Amniotic epithelial cell (primary cell): Measurements from ENCODE around the gene N4BP2L1.

Experiments used
- DNase-seq: peaks from one replicate; pipeline ENCODE4 v3.0.0-alpha.2; 2010; ENCODE audit warnings: low read depth

Gene N4BP2L1

DNA sequence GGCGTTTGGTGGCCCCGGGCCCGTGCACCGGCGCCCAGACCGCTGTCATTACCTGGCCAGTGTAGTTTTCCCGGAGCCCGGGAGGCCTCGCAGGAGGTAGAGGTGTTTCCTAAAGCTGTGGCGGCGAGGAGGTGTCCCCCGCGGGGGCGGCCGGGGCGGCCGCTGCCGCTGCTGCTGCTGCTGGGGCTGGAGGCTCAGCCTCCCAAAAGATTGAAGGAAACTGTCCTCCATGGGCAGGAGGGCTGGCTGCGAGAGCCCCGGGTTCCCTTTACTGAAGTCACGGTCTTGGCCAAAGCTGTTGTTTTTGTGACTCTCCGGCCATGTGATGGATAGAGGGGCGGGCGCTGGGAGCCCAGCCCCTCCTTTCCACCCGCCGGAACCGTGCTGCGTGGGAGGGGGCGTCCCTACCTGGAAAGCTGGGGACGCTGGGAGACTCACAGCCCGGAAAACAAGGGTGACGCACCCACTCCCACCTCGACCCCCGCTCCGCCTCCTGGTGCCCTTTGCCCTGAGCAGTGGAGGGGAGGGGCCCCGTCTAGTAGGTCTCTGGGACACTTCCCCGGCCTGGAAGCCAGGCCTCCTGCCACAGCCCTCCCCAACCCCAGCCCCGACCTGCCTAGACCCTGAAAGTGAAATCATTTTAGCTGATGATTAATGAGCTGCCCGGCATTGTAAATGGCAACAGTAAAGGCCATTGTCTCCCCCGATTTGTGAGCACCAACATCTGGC lies at the start of gene N4BP2L1:
Gene N4BP2L1, minus strand, starts transcription at position 279 of the 729 bp plus-strand sequence. Its CDS starts 48 bp downstream, at position 231.
- no peak for DNase-seq

DNA sequence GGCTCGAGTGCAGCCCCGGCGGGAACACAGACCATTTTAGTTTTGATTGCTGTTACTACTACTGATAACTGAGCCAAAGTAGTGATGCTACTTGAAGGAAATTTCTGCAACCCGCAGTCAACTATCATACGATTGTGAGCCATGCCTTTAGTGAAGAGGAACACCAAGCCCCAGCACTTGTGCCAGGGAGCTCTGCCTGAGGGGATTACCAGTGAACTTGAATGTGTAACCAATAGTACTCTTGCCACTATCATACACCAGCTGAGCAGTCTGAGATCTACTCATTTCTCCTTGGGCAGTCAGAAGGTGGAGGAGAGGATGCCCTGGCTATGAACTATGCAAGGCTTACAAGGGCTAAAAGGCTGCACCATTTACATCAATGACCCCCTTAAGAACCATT lies 49.0 kb upstream of the N4BP2L1 start:
- DNase-seq: no peak

DNA sequence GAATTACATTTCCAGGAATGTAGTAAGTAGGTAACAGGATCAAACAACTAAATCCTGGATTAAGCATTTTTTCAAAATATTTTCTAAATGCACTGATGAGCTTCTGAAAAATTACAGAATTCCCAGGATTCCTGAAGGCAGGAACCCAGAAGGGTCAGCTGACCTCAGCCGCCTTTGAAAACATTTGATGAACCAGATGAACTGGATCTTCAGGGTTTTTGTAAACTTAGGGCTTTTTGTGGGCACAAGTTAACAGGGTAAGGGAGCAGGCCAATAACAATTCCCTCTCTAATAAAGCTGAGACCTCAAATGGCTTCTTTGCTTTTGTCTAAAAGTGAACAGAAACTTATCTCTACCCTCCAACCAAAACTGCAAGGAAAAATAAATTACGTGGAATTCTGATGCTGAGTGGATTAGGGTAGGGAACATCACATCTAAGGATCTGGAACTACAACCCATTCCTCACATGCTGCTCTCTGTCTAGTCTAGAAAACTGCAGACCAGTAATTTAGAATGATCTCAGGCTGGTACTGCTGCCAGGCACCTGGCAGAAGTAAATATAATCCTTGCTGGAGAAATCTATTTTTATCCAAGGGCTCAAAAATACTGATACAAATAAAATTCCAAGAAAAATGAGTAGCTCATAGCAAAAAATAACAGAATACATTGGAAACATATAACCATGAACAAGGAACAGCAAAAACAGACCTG lies 48.2 kb upstream of the N4BP2L1 start:
- DNase-seq: no peak

DNA sequence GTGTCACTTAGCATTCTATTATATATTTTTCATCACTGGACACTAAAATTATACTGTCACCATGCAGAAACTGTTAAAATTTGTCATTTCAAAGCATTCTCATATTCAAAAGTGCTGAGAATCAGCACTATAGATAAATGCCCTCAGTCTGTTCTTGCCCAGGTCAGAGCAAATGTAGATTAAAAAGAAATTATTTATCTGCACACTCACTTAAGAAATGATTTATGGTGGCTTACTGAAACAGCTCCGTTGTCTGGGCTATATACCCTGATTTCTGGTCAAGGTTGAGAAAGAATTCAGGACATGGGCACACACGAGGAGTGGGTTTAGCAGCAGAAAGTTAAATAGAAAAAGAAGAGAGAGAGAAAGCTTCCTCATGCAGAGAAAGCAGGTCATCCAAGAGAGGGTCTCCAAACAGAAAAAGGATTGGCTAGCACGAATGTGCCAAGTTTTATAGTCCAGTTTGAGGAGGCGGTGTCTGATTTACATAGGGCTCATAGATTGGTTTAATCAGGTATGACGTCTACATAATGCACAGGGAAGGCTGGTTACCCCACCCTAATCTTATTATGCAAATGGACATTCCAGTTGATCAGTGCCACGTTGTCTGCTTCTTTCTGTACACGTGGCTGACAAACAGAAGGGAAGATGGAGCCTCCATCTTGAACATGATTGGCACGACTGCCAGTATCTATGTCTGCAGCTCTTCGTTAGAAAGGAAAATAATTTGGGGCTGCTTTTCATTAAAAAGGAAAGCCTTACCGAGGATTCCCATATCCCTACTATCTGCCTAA lies 47.3 kb upstream of the N4BP2L1 start:
- peak; percentile 60 for DNase-seq

DNA sequence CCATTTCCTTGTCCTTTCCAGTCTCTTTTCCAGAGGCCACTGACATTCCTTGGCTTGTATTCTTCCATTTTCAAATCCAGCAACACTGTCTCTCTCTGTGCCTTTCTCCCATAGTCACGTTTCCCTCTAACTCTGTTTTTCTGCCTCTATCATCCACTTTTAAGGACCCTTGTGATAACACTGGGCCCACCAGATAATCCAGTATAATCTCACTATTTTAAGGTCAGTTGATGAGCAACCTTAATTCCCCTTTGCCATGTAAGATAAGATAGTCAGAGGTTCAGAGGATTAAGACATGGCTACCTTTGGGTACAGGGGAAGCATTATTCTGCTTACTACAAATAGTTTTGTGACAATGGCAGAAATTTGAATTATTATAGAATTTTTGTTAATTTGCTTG lies 45.7 kb upstream of the N4BP2L1 start:
- DNase-seq: no peak

DNA sequence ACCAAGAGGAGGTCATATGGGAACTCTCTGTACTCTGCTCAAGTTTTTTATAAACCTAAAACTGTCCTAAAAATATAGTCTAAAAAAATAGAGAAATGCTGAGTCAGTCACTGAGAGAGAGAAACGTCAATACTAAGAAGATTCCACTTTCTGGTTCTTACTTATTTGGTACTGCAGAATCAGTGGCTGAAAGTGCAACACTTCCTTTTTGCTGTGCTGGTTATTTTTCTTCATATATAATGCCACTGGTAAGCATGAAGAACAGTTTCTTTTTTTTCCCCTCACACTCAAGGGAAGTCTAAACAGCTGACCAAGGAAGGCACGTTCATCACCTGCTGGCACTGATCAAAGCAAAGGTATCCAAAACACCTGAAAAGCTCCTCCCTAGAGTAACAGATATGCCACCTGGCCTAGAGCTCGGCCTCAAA lies 44.3 kb upstream of the N4BP2L1 start:
- no peak for DNase-seq

DNA sequence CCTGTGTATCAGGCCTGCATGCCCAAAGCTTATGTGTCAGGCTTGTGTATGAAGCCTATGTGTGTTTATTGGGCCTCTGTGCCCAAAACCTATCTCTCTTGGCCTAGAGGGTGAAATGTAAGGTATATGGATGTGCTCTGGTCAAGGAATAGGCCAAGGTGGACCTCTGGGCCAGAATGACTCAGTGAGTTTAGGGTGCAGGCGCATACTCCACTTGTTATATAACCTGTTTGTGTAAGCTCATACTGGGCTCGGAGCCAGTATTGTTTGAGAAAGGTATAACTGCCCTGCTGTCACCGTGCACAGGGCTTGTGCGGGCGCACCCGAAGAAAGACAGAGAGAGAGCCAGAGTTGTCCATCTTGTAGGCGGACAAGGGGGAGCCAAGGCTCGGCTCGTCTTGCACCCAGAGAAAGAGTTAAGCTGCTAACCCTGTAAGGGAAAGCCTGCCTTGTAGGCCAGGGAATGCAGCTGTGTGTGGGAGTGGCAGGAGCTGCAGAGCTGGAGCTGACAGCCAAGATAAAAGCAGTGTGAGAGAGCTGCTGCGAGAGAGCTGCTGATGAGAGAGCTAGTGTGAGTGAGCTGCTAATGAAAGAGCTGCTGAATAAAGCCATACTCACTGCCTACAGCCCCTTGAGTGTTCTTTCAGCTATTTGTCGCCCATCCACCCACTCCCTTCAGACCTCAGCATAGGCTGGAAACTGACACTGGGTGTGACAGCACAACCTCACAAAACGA lies 43.4 kb upstream of the N4BP2L1 start:
- peak; percentile 91 for DNase-seq

DNA sequence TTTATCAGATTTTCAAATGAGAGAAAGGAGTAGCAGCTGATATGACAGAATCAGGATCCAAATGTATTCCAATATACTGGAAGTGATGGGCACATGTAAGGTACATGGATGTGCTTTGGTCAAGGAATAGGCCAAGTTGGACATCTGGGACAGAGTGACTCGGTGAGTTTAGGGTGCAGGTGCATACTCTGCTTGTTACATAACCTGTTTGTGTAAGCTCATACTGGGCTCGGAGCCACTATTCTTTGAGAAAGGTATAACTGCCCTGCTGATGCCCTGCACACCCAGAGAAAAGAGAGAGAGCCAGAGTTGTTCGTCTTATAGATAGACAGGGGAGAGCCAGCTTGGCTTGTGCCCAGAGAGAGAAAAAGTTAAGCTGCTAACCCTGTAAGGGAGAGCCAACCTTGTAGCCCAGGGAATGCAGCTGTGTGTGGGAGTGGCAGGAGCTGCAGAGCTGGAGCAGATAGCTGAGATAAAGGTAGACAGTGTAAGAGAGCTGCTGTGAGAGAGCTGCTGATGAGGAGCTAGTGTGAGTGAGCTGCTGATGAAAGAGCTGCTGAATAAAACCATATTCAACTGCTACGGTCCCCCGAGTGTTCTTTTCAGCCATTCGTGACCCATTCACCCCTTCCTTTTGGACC lies 40.7 kb upstream of the N4BP2L1 start:
- DNase-seq: peak; percentile 89

DNA sequence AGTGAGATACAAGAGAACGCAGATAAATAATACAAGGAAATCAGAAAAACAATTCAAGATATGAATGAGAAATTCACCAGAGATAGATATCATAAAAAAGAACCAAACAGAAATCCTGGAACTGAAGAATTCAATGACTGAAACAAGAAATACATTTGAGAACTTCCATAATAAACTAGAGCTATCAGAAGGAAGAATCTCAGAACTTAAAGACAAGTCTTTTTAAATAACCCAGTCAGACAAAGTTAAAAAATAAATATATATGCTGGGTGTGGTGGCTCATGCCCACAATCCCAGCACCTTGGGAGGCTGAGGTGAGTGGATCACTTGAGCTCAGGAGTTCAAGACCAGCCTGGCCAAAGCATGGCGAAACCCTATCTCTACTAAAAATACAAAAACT lies 28.7 kb upstream of the N4BP2L1 start:
- DNase-seq: no peak

DNA sequence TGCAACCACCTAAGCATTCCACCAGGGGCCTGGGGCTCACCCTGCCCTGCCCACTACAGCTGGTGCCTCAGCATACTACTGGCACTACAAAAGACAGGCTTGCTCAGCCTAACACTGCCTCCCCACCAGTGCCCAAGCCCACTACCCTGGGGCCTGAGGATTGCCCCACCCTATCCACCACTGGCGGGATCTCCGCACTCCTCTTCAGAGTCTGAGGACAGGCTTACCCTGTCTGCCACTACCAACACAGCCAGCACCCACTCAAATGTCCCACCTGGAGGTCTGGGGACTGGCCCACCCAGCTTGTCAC lies 27.6 kb upstream of the N4BP2L1 start:
- DNase-seq: no peak

DNA sequence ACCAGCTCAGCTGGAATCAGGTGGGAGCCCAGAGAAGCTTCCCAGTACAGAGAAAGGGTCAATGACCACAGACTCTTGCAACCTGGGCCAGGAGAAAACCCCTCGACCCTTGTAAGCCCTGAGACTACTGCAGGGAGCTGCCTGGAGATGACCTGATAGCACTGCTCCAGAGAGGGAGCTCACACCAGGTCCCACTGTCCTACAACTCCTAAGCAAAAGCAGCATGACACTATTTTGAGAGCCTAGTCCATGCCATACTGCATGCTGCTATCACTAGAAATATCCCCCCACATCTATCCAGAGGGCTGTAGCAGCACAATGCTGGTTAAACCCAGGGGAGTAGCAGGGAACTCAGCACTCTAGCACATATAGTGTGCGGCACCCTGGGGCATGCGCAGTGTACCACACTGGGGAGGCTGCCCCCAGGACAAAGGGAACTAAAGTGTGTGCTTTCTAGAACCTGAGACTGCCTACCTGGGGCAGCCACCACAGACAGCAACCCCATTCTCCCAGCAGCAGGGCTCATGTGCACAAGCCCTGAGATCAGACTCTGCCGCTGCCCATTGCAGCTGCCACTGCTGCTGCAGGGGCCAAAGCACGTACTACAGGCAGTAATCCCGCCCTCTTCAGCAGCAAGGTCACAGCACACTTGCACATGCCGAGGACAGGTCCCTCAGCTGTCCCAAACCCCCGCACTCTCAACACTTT lies 27.1 kb upstream of the N4BP2L1 start:
- no peak for DNase-seq

DNA sequence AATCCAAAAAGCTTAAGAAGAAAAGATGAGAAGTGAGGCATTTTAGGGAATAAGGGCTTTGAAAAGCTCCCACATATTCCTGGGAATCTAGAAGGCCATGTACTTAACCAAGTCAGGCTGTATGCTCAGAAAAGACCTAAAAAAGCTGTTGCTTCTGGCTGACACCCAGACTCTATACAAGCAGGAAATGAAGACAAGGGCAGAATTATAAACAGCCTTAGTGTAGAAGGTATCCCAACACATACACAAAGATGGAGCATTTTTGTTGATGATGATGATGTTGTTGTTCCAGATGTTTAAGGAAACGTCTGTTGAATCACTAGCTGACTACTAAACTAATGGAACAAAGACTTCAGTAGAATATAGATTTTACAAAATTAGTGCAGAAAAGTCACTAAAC lies 26.1 kb upstream of the N4BP2L1 start:
- DNase-seq: no peak

DNA sequence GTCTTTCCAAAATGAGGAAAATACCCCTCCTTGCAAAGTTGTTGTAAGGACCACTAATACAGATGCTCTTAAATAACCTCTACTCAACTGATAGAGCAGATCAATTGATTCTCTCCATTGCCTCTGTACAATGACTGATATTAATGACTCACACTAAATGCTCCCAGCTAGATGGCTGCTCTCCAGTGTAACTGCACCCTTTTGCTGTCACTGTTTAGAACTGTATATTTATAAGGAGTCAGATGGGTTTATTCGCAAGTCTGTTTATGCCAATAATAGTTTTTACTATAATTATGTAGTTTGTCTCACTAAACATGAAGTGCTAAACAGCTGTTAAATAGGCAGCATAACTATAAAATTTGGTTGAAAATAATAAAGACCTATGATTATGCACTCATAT lies 21.0 kb upstream of the N4BP2L1 start:
- DNase-seq: no peak

DNA sequence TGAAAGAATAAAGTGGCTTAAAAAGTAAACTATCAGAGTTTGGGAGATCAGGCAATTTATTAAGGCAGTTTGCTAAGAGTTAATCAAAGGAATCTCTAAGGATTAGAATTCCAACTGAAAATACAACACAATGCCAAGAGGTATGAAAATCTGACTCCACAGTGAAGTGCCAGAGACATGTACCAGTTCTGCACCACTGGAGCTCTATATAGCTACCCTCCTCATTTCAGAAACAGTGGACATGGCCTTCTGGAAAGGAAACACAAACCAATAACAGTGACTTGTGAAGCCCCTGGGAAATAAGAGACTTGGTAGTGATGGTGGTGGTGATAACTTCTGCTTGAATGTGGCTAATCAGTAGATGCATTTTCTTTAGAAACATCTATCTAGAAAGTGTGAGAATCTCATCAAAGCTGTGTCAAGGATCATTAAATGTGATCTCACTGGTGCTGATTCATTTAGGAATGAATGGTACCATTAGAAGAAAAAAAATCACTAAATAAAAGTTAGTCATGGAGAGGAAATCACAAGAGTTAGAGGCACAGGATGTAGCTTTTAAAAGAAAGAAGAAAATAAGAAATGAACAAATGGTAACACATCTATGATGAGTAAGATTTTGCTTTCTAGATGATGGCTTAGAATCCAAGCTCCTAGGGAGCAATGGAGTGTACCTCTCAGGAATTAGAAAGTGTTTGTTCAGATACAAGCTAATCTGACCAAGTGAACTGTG lies 20.1 kb upstream of the N4BP2L1 start:
- no peak for DNase-seq

DNA sequence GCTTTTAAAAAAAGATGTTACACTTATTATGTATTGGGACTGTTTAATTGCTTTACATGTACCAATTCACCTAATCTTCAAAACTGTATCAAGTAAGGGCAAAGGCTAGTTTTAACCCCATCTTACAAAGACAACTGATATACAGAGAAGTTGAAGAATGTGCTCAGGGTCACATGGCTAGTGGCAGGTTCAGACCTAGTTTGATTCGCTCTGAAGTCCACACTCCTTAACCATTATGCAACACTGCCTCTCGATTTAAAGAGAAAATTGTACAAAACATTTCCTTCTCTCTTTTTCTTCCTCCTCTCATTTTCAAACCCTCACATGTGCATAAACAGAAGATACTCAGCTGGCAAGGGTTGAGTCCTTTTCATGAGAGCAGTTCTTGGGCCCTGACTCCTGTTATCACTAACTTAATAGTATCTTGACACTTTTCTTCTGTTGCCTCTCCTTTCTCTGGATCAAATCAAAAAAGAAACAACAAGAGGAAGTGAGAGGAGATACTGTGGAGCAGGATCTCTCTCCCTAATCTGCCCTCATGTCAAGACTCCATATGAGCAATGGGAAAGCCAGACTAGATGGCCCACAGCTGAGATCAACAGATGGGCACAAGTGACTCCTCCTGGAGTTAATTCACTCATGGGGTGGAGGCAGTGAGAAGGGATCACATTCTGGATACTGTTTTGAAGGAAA lies 19.0 kb upstream of the N4BP2L1 start:
- no peak for DNase-seq

DNA sequence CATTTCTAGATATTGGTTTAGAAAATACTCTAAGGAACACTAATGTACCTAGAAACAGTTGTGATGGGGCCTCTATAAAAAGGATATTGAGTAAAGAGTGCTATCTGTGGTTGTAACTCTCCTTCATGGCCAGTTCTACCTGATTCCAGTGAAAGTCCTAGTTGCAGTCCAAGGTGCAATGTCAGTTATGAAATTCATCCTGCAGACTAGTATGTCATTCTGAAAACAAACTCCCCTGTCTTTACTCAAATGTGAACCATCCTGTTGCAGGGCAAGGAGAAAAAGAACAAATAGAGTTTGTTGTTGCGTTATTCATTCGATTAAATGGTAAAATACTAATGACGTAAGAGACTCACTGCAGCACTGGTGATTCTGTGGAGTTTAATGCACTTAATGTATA lies 18.3 kb upstream of the N4BP2L1 start:
- DNase-seq: no peak

DNA sequence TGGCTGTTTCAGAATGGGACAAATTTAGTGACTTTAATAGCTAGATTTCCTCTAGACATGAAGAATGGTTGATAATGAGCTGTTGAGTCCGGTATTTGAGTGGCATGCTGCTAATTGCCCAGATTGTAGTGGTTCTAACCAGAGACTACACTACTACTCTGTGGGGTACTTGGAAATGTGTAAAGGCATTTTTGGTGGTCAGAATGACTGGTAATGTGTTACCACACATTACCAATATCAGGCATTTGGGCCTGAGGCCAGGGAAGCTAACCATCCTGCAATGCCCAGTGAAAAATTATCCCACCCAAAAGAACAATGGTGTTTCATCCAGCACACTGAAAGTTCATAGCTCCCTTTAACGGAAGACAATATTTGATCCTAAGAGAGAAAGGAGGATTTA lies 17.5 kb upstream of the N4BP2L1 start:
- no peak for DNase-seq

DNA sequence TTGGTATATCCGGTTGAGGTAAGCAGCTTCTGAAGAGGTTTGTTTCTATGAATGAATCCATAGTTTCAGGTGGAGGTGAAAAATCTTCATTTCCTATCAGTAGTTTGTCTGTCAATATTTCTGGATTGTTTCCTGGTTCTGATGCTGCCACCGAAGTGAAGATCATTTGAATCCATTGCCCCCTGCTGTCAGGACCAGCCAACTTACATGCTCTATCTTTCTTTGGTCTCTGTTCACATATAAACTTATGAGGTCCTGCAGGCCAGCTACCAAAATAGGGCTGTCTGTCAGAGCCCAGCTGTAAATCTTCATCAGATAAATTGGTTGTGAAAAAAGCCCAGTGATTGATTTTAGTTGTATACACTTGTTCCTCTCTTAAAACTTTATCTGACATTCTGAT lies 15.2 kb upstream of the N4BP2L1 start:
- no peak for DNase-seq

DNA sequence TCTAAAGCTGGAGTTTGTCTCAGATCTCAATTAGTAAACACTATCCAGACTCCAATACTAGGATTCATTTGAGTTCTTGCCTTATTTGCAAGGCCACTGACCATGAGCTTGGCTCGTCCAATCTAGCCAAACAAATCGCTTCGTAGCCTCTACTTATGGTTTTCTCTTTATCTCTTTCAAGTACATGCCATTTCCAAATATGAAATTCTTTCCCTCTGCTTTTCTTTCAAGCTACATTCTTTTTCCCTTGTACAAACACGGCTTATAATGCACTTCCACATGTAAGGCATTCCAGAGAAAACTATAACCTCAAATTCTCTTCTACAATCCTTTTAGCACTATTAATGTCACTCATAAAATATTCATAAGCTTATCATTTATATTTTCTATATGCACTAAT lies 10.9 kb upstream of the N4BP2L1 start:
- no peak for DNase-seq

DNA sequence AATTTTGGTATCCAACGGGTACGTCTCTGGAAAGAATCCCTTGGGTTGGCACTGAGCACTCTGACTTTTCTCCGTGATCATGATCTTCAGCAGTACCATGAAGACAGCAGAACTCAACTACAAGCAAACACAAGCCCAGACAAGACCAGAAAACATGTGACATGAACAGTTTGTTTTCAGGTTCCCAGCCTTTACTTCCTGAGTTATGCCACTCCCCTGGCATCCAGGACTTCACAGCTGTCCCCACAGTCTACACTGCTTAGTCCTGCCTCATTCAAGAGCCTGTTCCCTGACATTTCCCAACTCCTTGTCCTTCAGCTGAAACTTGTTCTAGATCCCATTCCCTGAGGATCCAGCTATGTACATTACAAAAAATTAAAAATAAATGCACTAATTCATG lies 4.9 kb upstream of the N4BP2L1 start:
- no peak for DNase-seq
